Hepatocyte (in vitro differentiated cells): Measurements from ENCODE around the gene PDGFRB. TPM values are rescaled to one million over a fixed set of nuclear protein-coding genes. Genes with fewer than 3 reads are reported as not detected.
A peak's percentile ranks its signal among the peaks of the same experiment; 100 is the strongest.

ENCODE experiments used
- DNase-seq: peaks from one replicate; pipeline ENCODE4 v3.0.0-alpha.2; 2016; ENCODE audit warnings: low spot score
- H2AFZ ChIP-seq: fragments of 200-600 bp; sonication (generic); 2 replicates; pipeline ENCODE4 v1.6.0; 2016; ENCODE audit warnings: antibody characterized with exemption, mild to moderate bottlenecking
- H3K27ac ChIP-seq: fragments of 200-600 bp; sonication (generic); 2 replicates; pipeline ENCODE4 v1.5.1; 2016; ENCODE audit warnings: mild to moderate bottlenecking
- H3K27me3 ChIP-seq: fragments of 200-600 bp; sonication (generic); 2 replicates; pipeline ENCODE4 v1.6.1; 2016
- H3K36me3 ChIP-seq: fragments of 200-600 bp; sonication (generic); replicated peaks from 2 replicates; pipeline ENCODE4 v1.5.1; 2016; ENCODE audit warnings: low read depth; ENCODE audit not compliant: insufficient read depth
- H3K4me1 ChIP-seq: fragments of 200-600 bp; sonication (generic); 2 replicates; pipeline ENCODE4 v1.5.1; 2016; ENCODE audit warnings: mild to moderate bottlenecking, moderate library complexity; ENCODE audit not compliant: insufficient read depth
- H3K4me2 ChIP-seq: fragments of 200-600 bp; sonication (generic); 2 replicates; pipeline ENCODE4 v1.6.0; 2016
- H3K4me3 ChIP-seq: fragments of 200-600 bp; sonication (generic); 2 replicates; pipeline ENCODE4 v1.5.1; 2016; ENCODE audit warnings: mild to moderate bottlenecking
- H3K79me2 ChIP-seq: fragments of 200-600 bp; sonication (generic); 2 replicates; pipeline ENCODE4 v1.6.0; 2017; ENCODE audit warnings: mild to moderate bottlenecking
- H3K9me2 ChIP-seq: fragments of 200-600 bp; sonication (generic); replicated peaks from 2 replicates; pipeline ENCODE4 v1.6.0; 2017; ENCODE audit warnings: mild to moderate bottlenecking; ENCODE audit not compliant: insufficient read depth
- H3K9me3 ChIP-seq: fragments of 200-600 bp; sonication (generic); 2 replicates; pipeline ENCODE4 v1.5.1; 2016; ENCODE audit warnings: low read depth, mild to moderate bottlenecking
- H4K20me1 ChIP-seq: fragments of 200-600 bp; sonication (generic); 2 replicates; pipeline ENCODE4 v1.6.0; 2016; ENCODE audit warnings: mild to moderate bottlenecking; ENCODE audit not compliant: insufficient read depth, poor library complexity, severe bottlenecking
- EZH2 ChIP-seq: fragments of 200-600 bp; sonication (generic); IDR thresholded peaks from 2 replicates; pipeline ENCODE4 v1.6.1; 2016; ENCODE audit warnings: antibody characterized with exemption, mild to moderate bottlenecking, borderline replicate concordance
- EZH2phosphoT487 ChIP-seq: fragments of 200-600 bp; sonication (generic); IDR thresholded peaks from one replicate; pipeline ENCODE4 v1.6.1; 2018; ENCODE audit warnings: antibody characterized with exemption, mild to moderate bottlenecking, low read depth, moderate library complexity; ENCODE audit not compliant: unreplicated experiment, severe bottlenecking
- WGBS: methylation state at CpG from one replicate; pipeline ENCODE4 v1.1.6; 2016; ENCODE audit warnings: low lambda C conversion rate; ENCODE audit errors: missing lambda C conversion rate; 5-methylcytosine and 5-hydroxymethylcytosine counted together
- polyA plus RNA-seq: library from polyadenylated mRNA; unstranded; fragments of >200 nt; fragmentation: Nextera tagmentation; extraction: Ambion mirVana; gene quantifications from 2 replicates; pipeline ENCODE4 v1.2.1, GENCODE V29; 2016
- total RNA-seq: library from RNA; depleted of rRNA; stranded (reverse); fragments of >200 nt; gene quantifications from 2 replicates; pipeline ENCODE4 v1.2.3, GENCODE V29; 2014
- TF ChIP-seq, protein P1 (sequence below): fragments of 200-600 bp; sonication (generic); IDR thresholded peaks from 2 replicates; pipeline ENCODE4 v1.5.1; 2016; ENCODE audit warnings: antibody characterized with exemption, mild to moderate bottlenecking; ENCODE audit not compliant: poor library complexity

The PDGFRB gene
- 36.8 and 55.1 TPM in 2 replicates for total RNA-seq
- polyA plus RNA-seq: 55.2 and 62.9 TPM in 2 replicates

DNA sequence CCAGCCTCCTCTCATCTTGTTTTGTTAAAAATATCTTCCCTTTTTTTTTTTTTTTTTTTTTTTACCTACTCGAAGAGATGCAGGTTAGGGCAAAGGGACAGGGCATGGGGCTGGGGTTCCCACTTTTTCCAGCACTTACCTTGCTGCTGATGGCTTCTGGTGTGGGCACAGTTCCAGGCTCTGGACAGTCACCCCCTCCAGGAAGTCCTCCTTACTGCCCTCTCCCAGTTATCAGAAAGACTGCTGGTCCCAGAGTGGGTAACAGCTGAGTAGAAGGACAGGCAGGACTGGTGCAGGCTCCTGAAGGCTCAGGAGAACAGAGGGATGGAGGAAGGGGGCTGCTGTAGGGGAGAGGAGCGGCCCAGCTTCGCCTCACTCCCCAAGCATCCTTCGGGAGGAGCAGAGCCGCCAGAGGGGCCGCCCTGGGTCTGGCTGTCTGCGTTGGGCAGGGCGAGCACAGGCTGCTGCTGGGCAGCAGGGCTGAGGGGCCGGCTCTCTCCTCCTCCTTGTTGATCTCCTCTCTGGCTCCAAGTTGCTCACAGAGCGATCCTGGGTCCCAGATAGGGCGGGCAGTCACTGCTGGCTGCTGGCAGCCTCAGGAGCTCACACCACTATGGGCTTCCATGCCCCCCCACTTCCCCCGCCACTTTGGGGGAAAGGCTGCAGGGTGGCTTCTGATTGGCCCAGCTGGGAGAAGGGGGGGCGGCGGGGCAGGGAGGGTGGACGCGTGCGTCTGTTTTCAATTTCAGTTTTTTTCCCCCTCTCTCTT is at the start of gene PDGFRB:
Gene PDGFRB, minus strand, starts transcription at position 588 of the 769 bp plus-strand sequence. CDS start 18,798 bp downstream, outside the sequence.
- WGBS: 12% methylated on average over 11 of the region's 17 CpGs
- Histone ChIP-seq H2AFZ (no peak within 1 kb of the TSS), H3K36me3 (no peaks in the 10 kb centered on the region), H3K4me1 (peaks cover 54% of the 10 kb centered on the region), H4K20me1 (peaks cover 3% of the 10 kb centered on the region), H3K4me2 (peak within 1 kb of the TSS; percentile 75), H3K79me2 (peaks cover 41% of the 10 kb centered on the region), H3K9me2 (no peaks in the 10 kb centered on the region), H3K27me3 (no peaks in the 10 kb centered on the region), H3K4me3 (peak within 1 kb of the TSS; percentile 49), H3K27ac (peak within 1 kb of the TSS; percentile 97), H3K9me3 (no peaks in the 10 kb centered on the region)
- peak; percentile 89 for DNase-seq
- TF ChIP-seq, protein P1, sequence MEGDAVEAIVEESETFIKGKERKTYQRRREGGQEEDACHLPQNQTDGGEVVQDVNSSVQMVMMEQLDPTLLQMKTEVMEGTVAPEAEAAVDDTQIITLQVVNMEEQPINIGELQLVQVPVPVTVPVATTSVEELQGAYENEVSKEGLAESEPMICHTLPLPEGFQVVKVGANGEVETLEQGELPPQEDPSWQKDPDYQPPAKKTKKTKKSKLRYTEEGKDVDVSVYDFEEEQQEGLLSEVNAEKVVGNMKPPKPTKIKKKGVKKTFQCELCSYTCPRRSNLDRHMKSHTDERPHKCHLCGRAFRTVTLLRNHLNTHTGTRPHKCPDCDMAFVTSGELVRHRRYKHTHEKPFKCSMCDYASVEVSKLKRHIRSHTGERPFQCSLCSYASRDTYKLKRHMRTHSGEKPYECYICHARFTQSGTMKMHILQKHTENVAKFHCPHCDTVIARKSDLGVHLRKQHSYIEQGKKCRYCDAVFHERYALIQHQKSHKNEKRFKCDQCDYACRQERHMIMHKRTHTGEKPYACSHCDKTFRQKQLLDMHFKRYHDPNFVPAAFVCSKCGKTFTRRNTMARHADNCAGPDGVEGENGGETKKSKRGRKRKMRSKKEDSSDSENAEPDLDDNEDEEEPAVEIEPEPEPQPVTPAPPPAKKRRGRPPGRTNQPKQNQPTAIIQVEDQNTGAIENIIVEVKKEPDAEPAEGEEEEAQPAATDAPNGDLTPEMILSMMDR: no peak
- TF ChIP-seq EZH2phosphoT487 (no peak), EZH2 (no peak)

DNA sequence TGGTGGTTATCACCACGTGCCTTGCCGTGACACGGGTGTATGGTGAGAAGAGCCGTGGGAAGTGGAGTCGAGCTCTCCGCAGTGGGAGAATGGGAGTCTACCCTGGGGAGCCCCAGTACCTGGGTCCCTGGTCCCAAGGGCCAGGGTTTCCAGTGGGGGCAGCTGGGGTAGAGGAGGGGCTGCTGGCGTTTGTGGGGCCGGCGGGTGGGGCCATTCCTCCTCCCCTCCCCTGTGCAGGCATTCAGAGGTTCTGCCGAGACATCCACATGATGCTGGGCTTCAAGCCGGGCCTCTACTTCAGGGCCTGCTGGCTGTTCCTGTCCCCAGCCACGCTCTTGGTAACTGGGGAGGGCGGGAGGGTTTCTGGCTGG is 48.9 kb upstream of the PDGFRB start:
- Histone ChIP-seq H2AFZ (no peak overlapping the region), H3K79me2 (no peaks in the 10 kb centered on the region)
- WGBS: 98% methylated on average over 7 of the region's 13 CpGs

DNA sequence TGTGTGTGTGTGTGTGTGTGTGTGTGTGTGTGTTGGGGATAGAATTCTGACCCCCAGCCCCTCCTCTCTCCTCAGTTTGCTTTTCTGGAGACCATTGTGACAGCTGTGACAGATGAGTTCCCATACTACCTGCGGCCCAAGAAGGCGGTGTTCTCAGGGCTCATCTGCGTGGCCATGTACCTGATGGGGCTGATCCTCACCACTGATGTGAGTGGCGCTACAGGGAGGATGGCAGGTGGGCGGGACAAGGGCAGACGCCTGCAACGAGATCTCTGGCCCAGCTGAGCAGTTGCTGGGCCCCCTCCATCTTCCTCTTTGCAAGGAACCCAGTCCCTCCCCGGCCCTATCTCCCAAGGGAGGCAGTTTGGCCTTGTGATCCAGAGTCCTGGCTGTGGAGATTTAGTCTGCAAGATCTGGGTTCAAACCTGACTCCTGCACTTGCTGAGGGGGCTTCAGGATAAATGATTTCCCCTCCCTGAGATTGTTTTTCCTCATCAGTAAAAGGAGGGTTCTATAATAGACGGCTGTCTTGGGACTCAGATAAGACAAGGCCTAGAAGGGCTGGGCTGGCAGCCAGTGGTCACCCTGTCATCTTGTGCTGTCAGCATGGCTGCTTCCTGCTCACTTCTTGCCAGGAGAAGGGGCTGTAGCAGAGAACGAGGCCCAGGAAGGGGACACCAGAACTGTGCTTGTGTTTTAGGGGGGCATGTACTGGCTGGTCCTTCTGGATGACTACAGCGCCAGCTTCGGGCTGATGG is 48.4 kb upstream of the PDGFRB start:
- no peak overlapping the region for H2AFZ ChIP-seq
- no peaks in the 10 kb centered on the region for H3K4me1 ChIP-seq
- H4K20me1 ChIP-seq: no peaks in the 10 kb centered on the region
- no peaks in the 10 kb centered on the region for H3K9me2 ChIP-seq
- H3K79me2 ChIP-seq: no peaks in the 10 kb centered on the region
- no peak overlapping the region for H3K4me2 ChIP-seq
- no peak for DNase-seq
- H3K36me3 ChIP-seq: no peaks in the 10 kb centered on the region
- no peaks in the 10 kb centered on the region for H3K27me3 ChIP-seq
- 83% methylated on average over 12 of the region's 12 CpGs for WGBS
- H3K9me3 ChIP-seq: no peaks in the 10 kb centered on the region
- H3K27ac ChIP-seq: no peak overlapping the region
- H3K4me3 ChIP-seq: no peak overlapping the region
- TF ChIP-seq EZH2: no peak
- no peak for TF ChIP-seq EZH2phosphoT487
- TF ChIP-seq, protein P1: no peak

More for the DNA sequence above, 48.9 kb upstream of the PDGFRB start:
- H3K27ac ChIP-seq: no peak overlapping the region
- no peak for TF ChIP-seq EZH2
- TF ChIP-seq, protein P1: no peak
- no peak for TF ChIP-seq EZH2phosphoT487
- no peaks in the 10 kb centered on the region for H3K9me2 ChIP-seq
- DNase-seq: no peak
- H3K4me3 ChIP-seq: no peak overlapping the region
- H3K27me3 ChIP-seq: no peaks in the 10 kb centered on the region
- H3K4me2 ChIP-seq: no peak overlapping the region
- no peaks in the 10 kb centered on the region for H3K36me3 ChIP-seq
- no peaks in the 10 kb centered on the region for H3K9me3 ChIP-seq
- no peaks in the 10 kb centered on the region for H3K4me1 ChIP-seq
- H4K20me1 ChIP-seq: no peaks in the 10 kb centered on the region
